Lung (tissue), 12 donors: Measurements from ENCODE around the gene ALK. TPM values are rescaled to one million over a fixed set of nuclear protein-coding genes. Genes with fewer than 3 reads are reported as not detected.

Source experiments
- ATAC-seq: fragments of 200-7000 bp; cut with Tn5 transposase; one replicate; pipeline ENCODE4 v1.9.1; 2020; ENCODE audit warnings: moderate number of reproducible peaks; ENCODE audit not compliant: insufficient read depth, low FRiP score
- DNase-seq, 3 donors: peaks; one replicate each; pipeline ENCODE4 v3.0.0-alpha.2; 2013 to 2017
- H3K27ac ChIP-seq, 2 donors: one replicate each; pipeline ENCODE4 v1.5.1; 2013; ENCODE audit warnings: mild to moderate bottlenecking in 2 of 2, moderate library complexity in 2 of 2, control low read depth in 1 of 2, inconsistent platforms in 1 of 2, low read depth in 1 of 2, low read length in 1 of 2
- H3K27me3 ChIP-seq, 3 donors: one replicate each; pipeline ENCODE4 v1.5.1; 2013; ENCODE audit warnings: low read length in 2 of 3; ENCODE audit not compliant: control insufficient read depth in 3 of 3, insufficient read depth in 3 of 3
- H3K36me3 ChIP-seq, 4 donors: one replicate each; pipeline ENCODE4 v1.5.1; 2013; ENCODE audit warnings: low read length in 4 of 4, mild to moderate bottlenecking in 1 of 4, moderate library complexity in 1 of 4; ENCODE audit not compliant: control insufficient read depth in 4 of 4, insufficient read depth in 4 of 4
- H3K4me1 ChIP-seq, 5 donors: one replicate each; pipeline ENCODE4 v1.5.1; 2013; ENCODE audit warnings: low read length in 5 of 5, mild to moderate bottlenecking in 2 of 5, moderate library complexity in 1 of 5; ENCODE audit not compliant: control insufficient read depth in 5 of 5, insufficient read depth in 5 of 5
- H3K4me3 ChIP-seq: one replicate; pipeline ENCODE4 v1.5.1; 2013; ENCODE audit warnings: mild to moderate bottlenecking, control low read depth, moderate library complexity
- H3K9ac ChIP-seq, 2 donors: one replicate each; pipeline ENCODE4 v1.5.1; 2013; ENCODE audit warnings: low read length in 2 of 2, control low read depth in 1 of 2; ENCODE audit not compliant: insufficient read depth in 1 of 2
- H3K9me3 ChIP-seq, 4 donors: one replicate each; pipeline ENCODE4 v1.5.1; 2013; ENCODE audit warnings: low read length in 3 of 4, mild to moderate bottlenecking in 1 of 4, moderate library complexity in 1 of 4; ENCODE audit not compliant: control insufficient read depth in 4 of 4, insufficient read depth in 3 of 4
- WGBS, 2 donors: extraction: QIAGEN DNeasy Blood & Tissue Kit; methylation state at CpG; one replicate each; pipeline ENCODE4 v1.1.7; 2013; 5-methylcytosine and 5-hydroxymethylcytosine counted together
- polyA plus RNA-seq, 2 donors: library from polyadenylated mRNA; stranded (reverse); fragments of 200-250 nt; gene quantifications; one replicate each; pipeline ENCODE4 v1.2.1, GENCODE V29; 2013
- total RNA-seq, 2 donors: library from RNA; depleted of rRNA in 1 of 2; stranded (reverse); fragments of >200 nt in 1 of 2; gene quantifications; one replicate each; pipeline ENCODE4 v1.2.1, GENCODE V29; 2014 to 2021
- TF ChIP-seq, protein P1 (sequence below): IDR thresholded peaks from 2 replicates; pipeline ENCODE4 v1.5.1; 2012; ENCODE audit warnings: mild to moderate bottlenecking; ENCODE audit errors: control extremely low read depth, extremely low read depth
- donor health status: control.
- donor health status: control.
- donor health status: Bipolar disorder and iron deficiency.
- donor health status: healthy.
- donor health status: DM: yes; HTN: yes; CAD: no.

ALK gene
- total and polyA plus RNA-seq, 4 donors: 0.09 to 0.25 (median 0.10) TPM; not detected in 1

DNA sequence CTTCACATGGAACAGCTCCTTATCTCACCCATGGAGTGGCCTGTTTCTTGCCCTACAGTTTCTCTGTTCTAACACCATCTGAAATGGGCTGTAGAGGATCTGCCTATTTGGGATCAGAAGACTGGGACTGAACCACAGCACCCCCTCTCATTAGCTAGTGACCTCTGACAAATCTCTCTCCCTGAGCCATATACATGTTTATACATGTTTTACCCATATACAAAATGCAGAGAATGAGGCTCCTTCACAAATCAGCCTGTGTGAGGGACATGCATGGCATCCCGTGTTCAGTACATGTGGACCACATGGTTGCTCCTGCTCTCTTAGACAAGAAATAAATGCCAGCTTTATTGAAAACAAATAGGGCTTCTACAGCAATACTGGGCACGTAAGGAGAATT is 282.7 kb downstream of the ALK start:
- DNase-seq (no peak), ATAC-seq (no peak)
- H3K9ac ChIP-seq: no peak overlapping the region
- H3K4me1 ChIP-seq: no peaks in the 10 kb centered on the region
- no peaks in the 10 kb centered on the region for H3K9me3 ChIP-seq
- TF ChIP-seq, protein P1, sequence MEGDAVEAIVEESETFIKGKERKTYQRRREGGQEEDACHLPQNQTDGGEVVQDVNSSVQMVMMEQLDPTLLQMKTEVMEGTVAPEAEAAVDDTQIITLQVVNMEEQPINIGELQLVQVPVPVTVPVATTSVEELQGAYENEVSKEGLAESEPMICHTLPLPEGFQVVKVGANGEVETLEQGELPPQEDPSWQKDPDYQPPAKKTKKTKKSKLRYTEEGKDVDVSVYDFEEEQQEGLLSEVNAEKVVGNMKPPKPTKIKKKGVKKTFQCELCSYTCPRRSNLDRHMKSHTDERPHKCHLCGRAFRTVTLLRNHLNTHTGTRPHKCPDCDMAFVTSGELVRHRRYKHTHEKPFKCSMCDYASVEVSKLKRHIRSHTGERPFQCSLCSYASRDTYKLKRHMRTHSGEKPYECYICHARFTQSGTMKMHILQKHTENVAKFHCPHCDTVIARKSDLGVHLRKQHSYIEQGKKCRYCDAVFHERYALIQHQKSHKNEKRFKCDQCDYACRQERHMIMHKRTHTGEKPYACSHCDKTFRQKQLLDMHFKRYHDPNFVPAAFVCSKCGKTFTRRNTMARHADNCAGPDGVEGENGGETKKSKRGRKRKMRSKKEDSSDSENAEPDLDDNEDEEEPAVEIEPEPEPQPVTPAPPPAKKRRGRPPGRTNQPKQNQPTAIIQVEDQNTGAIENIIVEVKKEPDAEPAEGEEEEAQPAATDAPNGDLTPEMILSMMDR: no peak
- no peak overlapping the region for H3K27ac ChIP-seq
- H3K36me3 ChIP-seq: no peaks in the 10 kb centered on the region
- H3K4me3 ChIP-seq: no peak overlapping the region
- WGBS, 2 donors: 86 to 93% methylated on average over 2 of the region's 2 CpGs
- no peaks in the 10 kb centered on the region for H3K27me3 ChIP-seq

DNA sequence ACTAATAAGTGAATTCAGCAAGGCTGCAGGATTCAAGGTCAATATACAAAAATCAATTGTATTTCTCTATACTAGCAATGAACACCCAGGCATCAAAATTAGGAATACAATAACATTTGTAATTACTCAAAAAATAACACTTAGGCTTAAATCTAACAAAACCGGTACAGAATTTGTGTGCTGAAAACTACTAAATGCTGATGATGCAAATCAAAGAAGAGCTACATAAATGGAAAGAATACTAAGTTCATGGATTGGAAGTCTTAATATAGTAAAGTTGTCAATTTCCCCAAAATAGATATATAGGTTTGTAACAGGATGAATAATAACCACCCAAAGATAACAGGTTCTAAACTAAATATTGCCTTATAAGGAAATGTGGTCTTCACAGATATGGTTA is 286.5 kb downstream of the ALK start:
- Histone ChIP-seq H3K9me3 (no peaks in the 10 kb centered on the region), H3K27me3 (no peaks in the 10 kb centered on the region), H3K27ac (no peak overlapping the region), H3K36me3 (no peaks in the 10 kb centered on the region), H3K9ac (no peak overlapping the region), H3K4me1 (no peaks in the 10 kb centered on the region), H3K4me3 (no peak overlapping the region)
- 93 to 96% methylated on average over 1 of the region's 1 CpG for WGBS, 2 donors
- no peak for DNase-seq
- TF ChIP-seq, protein P1: no peak
- ATAC-seq: no peak

DNA sequence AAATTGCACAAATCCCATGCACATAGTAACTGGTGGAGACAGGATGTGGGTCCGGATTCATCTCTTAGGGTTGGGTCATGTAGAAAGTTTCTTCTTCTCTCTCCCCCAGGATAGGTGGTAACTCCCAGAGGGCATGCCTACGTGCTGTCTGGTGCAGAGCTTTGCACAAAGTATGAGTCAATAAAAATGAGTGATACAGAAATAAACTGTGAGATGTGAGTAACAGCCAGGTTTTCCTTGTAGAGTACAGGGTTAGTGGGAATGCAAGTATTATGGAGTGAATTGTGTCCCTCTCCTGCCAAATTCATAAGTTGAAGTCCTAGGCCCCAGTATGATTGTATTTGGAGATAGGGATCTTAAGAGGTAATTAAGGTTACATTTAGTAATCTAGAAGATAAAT is 289.4 kb downstream of the ALK start:
- WGBS, 2 donors: 78 to 93% methylated on average over 2 of the region's 2 CpGs
- no peak for DNase-seq
- H3K4me3 ChIP-seq: no peak overlapping the region
- no peak for ATAC-seq
- TF ChIP-seq, protein P1: no peak
- no peaks in the 10 kb centered on the region for H3K9me3 ChIP-seq
- no peaks in the 10 kb centered on the region for H3K27me3 ChIP-seq
- H3K9ac ChIP-seq: no peak overlapping the region
- no peaks in the 10 kb centered on the region for H3K4me1 ChIP-seq
- H3K27ac ChIP-seq: no peak overlapping the region
- no peaks in the 10 kb centered on the region for H3K36me3 ChIP-seq

DNA sequence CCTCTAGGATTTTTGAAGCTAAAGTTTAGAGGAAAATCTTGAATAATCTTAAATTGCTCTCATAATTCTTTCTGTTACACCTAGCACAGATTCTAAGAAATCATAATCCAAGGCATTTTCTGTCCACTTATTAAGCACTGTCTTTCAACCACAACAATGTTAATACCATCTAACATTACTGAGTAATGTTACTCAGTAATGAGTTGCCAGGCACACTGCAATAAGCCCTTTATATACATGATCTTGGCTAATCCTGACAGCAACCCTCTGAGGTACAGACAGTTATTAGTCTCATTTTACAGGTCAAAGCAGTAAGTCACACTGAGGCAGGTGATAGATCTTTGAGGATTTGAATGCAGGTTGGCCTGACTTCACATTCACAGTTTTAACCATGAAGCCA is 291.9 kb downstream of the ALK start:
- Histone ChIP-seq H3K9ac (no peak overlapping the region), H3K4me3 (no peak overlapping the region), H3K36me3 (no peaks in the 10 kb centered on the region), H3K4me1 (no peaks in the 10 kb centered on the region), H3K27ac (no peak overlapping the region), H3K9me3 (no peaks in the 10 kb centered on the region), H3K27me3 (no peaks in the 10 kb centered on the region)
- TF ChIP-seq, protein P1: no peak
- DNase-seq: no peak
- no peak for ATAC-seq
